Sigmoid colon (tissue), 7 donors: ENCODE data around the gene ALS2. TPM values are rescaled to one million over a fixed set of nuclear protein-coding genes. Genes with fewer than 3 reads are reported as not detected.

ENCODE experiments used
- DNase-seq: peaks from one replicate; pipeline ENCODE4 v3.0.0-alpha.2; 2019
- H3K27ac ChIP-seq, 4 donors: fragments of 200-600 bp; sonication (generic); one replicate each; pipeline ENCODE4 v1.5.1; 2016 to 2019; ENCODE audit warnings: mild to moderate bottlenecking in 1 of 4
- H3K27me3 ChIP-seq, 3 donors: fragments of 200-600 bp; sonication (generic); one replicate each; pipeline ENCODE4 v1.5.1; 2019; ENCODE audit warnings: mild to moderate bottlenecking in 1 of 3
- H3K36me3 ChIP-seq, 4 donors: fragments of 200-600 bp; sonication (generic); one replicate each; pipeline ENCODE4 v1.5.1; 2016 to 2019
- H3K4me1 ChIP-seq, 4 donors: fragments of 200-600 bp; sonication (generic); one replicate each; pipeline ENCODE4 v1.5.1; 2017 to 2019
- H3K4me3 ChIP-seq, 4 donors: fragments of 200-600 bp; sonication (generic); one replicate each; pipeline ENCODE4 v1.5.1; 2017 to 2019; ENCODE audit warnings: mild to moderate bottlenecking in 2 of 4, moderate library complexity in 1 of 4
- H3K9me3 ChIP-seq, 4 donors: fragments of 200-600 bp in 3 of 4; sonication (generic) in 3 of 4; one replicate each; pipeline versions ENCODE4 v1.5.1 to v1.6.1; 2013 to 2019
- EP300 ChIP-seq, 4 donors: sonication (generic); formaldehyde crosslinking; IDR thresholded peaks; one replicate each; pipeline ENCODE4 v1.6.1; 2017; ENCODE audit warnings: antibody characterized with exemption in 4 of 4
- POLR2A ChIP-seq, 2 donors: fragments of 450-650 bp; IDR thresholded peaks; one replicate each; pipeline ENCODE4 v1.6.1; 2016; ENCODE audit warnings: antibody characterized with exemption in 2 of 2, mild to moderate bottlenecking in 2 of 2, moderate library complexity in 2 of 2
- POLR2AphosphoS5 ChIP-seq, 4 donors: sonication (generic); formaldehyde crosslinking; IDR thresholded peaks; one replicate each; pipeline ENCODE4 v1.6.1; 2017; ENCODE audit warnings: antibody characterized with exemption in 4 of 4
- WGBS, 2 donors: extraction: QIAGEN DNeasy Blood & Tissue Kit; methylation state at CpG; one replicate each; pipeline ENCODE4 v1.1.7; 2013; 5-methylcytosine and 5-hydroxymethylcytosine counted together
- intact Hi-C: fragments of 100-400 bp; cut with DNase I; formaldehyde crosslinking; loops from one replicate; pipeline ENCODE4 v1.15.1; 2023
- polyA plus RNA-seq, 3 donors: library from polyadenylated mRNA; stranded (reverse); fragments of 200-250 nt; gene quantifications; one replicate each; pipeline ENCODE4 v1.2.3, GENCODE V29; 2013
- total RNA-seq, 4 donors: library from RNA; depleted of rRNA; stranded (reverse); fragments of >200 nt; gene quantifications; one replicate each; pipeline ENCODE4 v1.1.0, GENCODE V29; 2016
- TF ChIP-seq, protein P1 (sequence below), 4 experiments: fragments of 450-650 bp in 3 of 4; fragments of 200-600 bp in 1 of 4; IDR thresholded peaks; one replicate each; pipeline ENCODE4 v1.5.1; 2016 to 2019; ENCODE audit warnings: antibody characterized with exemption in 4 of 4, mild to moderate bottlenecking in 3 of 4, moderate library complexity in 2 of 4
- donor health status: healthy with polysubstance abuse.
- donor health status: Bipolar disorder and iron deficiency.
- donor health status: healthy.

Gene ALS2
- total and polyA plus RNA-seq, 7 donors = 3.0 to 20.9 (median 17.4) TPM

DNA sequence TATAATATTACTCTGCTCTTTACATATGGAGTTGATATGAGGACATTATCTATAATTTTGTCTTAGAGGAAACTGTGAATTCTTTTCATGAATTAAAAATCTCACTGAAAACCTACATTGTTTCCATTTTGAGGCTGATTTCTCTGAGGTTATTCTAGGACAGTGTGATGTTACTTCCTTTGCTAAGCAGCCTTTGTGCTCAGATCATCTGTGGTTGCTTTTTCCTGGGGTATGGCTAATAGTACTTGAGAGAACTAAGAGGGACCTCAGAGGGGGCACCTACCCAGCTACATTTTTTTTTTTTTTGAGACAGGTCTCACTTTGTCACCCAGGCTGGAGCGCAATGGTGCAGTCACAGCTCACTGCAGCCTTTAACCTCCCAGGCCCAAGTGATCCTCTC is 73.6 kb downstream of the ALS2 start:
- DNase-seq = no peak
- Histone ChIP-seq H3K27ac (no peak overlapping the region), H3K9me3 (no peaks in the 10 kb centered on the region), H3K4me3 (no peak overlapping the region), H3K4me1 (no peaks in the 10 kb centered on the region), H3K27me3 (no peaks in the 10 kb centered on the region), H3K36me3 (peaks cover 5 to 98% (median 39%) of the 10 kb centered on the region in 4 donors)
- intact Hi-C loops = no loop called here
- 93 to 97% methylated on average over 1 of the region's 1 CpG for WGBS, 2 donors
- TF ChIP-seq EP300 (IDR thresholded peaks at IDR 0.05) (no peak), POLR2AphosphoS5 (IDR thresholded peaks at IDR 0.05) (no peak), POLR2A (IDR thresholded peaks at IDR 0.05) (no peak)
- TF ChIP-seq, protein P1, sequence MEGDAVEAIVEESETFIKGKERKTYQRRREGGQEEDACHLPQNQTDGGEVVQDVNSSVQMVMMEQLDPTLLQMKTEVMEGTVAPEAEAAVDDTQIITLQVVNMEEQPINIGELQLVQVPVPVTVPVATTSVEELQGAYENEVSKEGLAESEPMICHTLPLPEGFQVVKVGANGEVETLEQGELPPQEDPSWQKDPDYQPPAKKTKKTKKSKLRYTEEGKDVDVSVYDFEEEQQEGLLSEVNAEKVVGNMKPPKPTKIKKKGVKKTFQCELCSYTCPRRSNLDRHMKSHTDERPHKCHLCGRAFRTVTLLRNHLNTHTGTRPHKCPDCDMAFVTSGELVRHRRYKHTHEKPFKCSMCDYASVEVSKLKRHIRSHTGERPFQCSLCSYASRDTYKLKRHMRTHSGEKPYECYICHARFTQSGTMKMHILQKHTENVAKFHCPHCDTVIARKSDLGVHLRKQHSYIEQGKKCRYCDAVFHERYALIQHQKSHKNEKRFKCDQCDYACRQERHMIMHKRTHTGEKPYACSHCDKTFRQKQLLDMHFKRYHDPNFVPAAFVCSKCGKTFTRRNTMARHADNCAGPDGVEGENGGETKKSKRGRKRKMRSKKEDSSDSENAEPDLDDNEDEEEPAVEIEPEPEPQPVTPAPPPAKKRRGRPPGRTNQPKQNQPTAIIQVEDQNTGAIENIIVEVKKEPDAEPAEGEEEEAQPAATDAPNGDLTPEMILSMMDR (IDR thresholded peaks at IDR 0.05) = no peak

GRCh38 chr2:201704536-201704935 is 76.2 kb downstream of the ALS2 start:
- no peaks in the 10 kb centered on the region for H3K4me1 ChIP-seq
- H3K27me3 ChIP-seq = no peaks in the 10 kb centered on the region
- TF ChIP-seq POLR2A (IDR thresholded peaks at IDR 0.05) = no peak
- TF ChIP-seq, protein P1 (IDR thresholded peaks at IDR 0.05) = no peak

GRCh38 chr2:201701646-201702045 is 79.1 kb downstream of the ALS2 start:
- Histone ChIP-seq H3K27me3 (no peaks in the 10 kb centered on the region), H3K4me1 (no peaks in the 10 kb centered on the region), H3K4me3 (no peak overlapping the region), H3K9me3 (no peaks in the 10 kb centered on the region), H3K27ac (no peak overlapping the region), H3K36me3 (peaks cover 0 to 69% (median 26%) of the 10 kb centered on the region in 4 donors)
- 92 to 94% methylated on average over 1 of the region's 1 CpG for WGBS, 2 donors
- intact Hi-C loops = no loop called here
- TF ChIP-seq POLR2A (IDR thresholded peaks at IDR 0.05) (no peak), EP300 (IDR thresholded peaks at IDR 0.05) (no peak), POLR2AphosphoS5 (IDR thresholded peaks at IDR 0.05) (no peak)
- TF ChIP-seq, protein P1 (IDR thresholded peaks at IDR 0.05) = no peak
- DNase-seq = no peak

More at GRCh38 chr2:201704536-201704935, 76.2 kb downstream of the ALS2 start:
- no peak for DNase-seq
- Histone ChIP-seq H3K9me3 (no peaks in the 10 kb centered on the region), H3K4me3 (no peak overlapping the region), H3K27ac (no peak overlapping the region), H3K36me3 (peaks cover under 1 to 96% (median 40%) of the 10 kb centered on the region in 4 donors)
- intact Hi-C loops = no loop called here
- 91 to 95% methylated on average over 5 of the region's 5 CpGs for WGBS, 2 donors

GRCh38 chr2:201699416-201699815 is 81.3 kb downstream of the ALS2 start:
- no peaks in the 10 kb centered on the region for H3K9me3 ChIP-seq
- no peak for DNase-seq
- TF ChIP-seq POLR2A (IDR thresholded peaks at IDR 0.05) (no peak), POLR2AphosphoS5 (IDR thresholded peaks at IDR 0.05) (no peak), EP300 (IDR thresholded peaks at IDR 0.05) (no peak)
- TF ChIP-seq, protein P1 (IDR thresholded peaks at IDR 0.05) = no peak
- peak overlapping the region in 1 of 4 donors; percentile 17 for H3K27ac ChIP-seq
- H3K27me3 ChIP-seq = no peaks in the 10 kb centered on the region
- no peak overlapping the region for H3K4me3 ChIP-seq
- peaks cover 0 to 47% (median 21%) of the 10 kb centered on the region in 4 donors for H3K36me3 ChIP-seq
- 80 to 85% methylated on average over 1 of the region's 1 CpG for WGBS, 2 donors
- H3K4me1 ChIP-seq = no peaks in the 10 kb centered on the region
- intact Hi-C loops = no loop called here

- peaks cover 0 to 40% (median 16%) of the 10 kb centered on the region in 4 donors for H3K36me3 ChIP-seq
- H3K4me1 ChIP-seq = no peaks in the 10 kb centered on the region
- H3K9me3 ChIP-seq = no peaks in the 10 kb centered on the region
- no peak for DNase-seq
- intact Hi-C loops = no loop called here
- peak within 1 kb of the TSS in 2 of 4 donors; percentile 11 to 20 for H3K27ac ChIP-seq
- WGBS, 2 donors = 69 to 76% methylated on average over 3 of the region's 3 CpGs
- H3K4me3 ChIP-seq = no peak within 1 kb of the TSS
- H3K27me3 ChIP-seq = no peaks in the 10 kb centered on the region
- no peak for TF ChIP-seq EP300 (IDR thresholded peaks at IDR 0.05)
- no peak for TF ChIP-seq POLR2A (IDR thresholded peaks at IDR 0.05)
- no peak for TF ChIP-seq POLR2AphosphoS5 (IDR thresholded peaks at IDR 0.05)
- TF ChIP-seq, protein P1 (IDR thresholded peaks at IDR 0.05) = no peak
These were observed 82.0 kb downstream of the ALS2 start, which contains the start of gene MPP4 for GRCh38 chr2:201698588-201699226. Gene MPP4 (minus strand): TSS chr2:201698644. CDS start chr2:201693954, 4,690 bp downstream.
